CD4-positive, alpha-beta T cell treated with Interleukin-12 subunit alpha and Interleukin-12 subunit beta, for 1 hour (primary cell): Measurements from ENCODE around the gene CD3D.
A peak's percentile ranks its signal among the peaks of the same experiment; 100 is the strongest.

Experiments
- DNase-seq: peaks from one replicate; pipeline ENCODE4 v3.0.0-alpha.2; 2020

Gene CD3D

DNA sequence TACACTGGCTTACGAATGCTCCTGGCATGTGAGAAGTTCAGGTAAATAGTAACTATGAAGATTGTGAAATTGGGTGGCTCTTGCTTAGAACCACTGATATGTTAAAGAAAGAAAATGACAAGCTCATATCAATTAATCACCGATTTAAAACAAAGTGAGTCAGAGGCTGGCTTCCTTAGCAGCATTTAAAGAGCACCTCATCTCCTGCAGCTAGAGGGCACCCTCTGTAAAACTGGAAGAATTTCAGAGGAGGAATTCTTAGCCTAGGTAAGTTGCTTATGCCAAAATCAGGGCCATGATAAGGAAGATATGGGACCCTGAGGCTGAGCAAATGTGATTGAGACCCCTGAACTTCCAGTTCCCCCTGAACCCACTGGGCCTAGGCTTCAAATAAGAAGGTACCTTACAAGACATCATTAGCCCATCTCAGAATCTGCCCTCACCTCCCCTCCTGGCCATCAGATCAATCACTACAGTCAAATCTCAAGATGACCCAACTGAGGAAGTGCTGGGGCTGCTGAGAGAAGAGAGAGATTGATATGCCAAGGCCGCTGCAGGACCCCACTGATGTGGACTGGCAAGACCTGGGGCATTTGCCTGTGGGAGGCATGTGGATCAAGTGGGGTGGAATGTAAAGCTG, 46.6 kb downstream of the CD3D start:
- peak; percentile 72 for DNase-seq

DNA sequence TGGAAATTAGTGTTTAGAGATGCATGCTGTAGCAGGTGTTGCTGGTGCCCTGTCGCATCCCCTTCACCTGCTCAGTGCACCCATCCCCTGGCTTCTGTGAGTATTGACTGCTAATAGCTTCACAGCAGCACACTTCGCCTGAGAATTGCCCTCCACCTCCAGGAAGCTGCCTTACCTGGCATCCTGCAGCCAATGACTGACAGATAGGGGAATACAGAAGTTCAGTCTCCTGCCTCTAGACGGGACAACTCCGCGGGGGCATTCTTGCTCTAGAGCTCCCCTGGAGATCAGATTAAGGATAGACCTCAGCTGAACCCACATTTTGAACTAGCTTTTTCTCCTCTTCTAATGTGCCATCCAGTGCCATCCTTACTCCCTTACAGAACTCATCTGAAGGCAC, 47.3 kb downstream of the CD3D start:
- no peak for DNase-seq

DNA sequence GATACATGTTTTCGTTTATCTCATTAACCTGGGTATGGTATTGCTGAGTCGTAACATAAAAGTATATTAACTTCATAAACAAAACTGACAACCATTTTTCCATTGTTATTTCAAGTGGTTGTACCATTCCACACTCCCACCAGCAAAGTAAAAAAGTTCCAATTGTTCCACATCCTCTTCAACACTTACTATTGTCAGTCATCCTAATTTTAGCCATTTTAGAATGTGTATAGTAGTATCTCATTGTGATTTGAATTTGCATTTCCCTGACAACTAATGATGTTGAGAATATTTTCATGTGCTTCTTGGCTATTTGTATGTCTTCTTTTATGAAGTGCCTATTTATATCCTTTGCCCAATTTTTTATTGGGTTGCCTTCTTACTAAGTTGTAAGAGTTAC, 48.5 kb downstream of the CD3D start:
- DNase-seq: no peak

- no peak for DNase-seq
Observed at GRCh38 chr11:118291477-118292135, 50.9 kb downstream of the CD3D start.

GRCh38 chr11:118290923-118291322, 51.6 kb downstream of the CD3D start:
- peak; percentile 70 for DNase-seq

GRCh38 chr11:118289401-118289800, 53.1 kb downstream of the CD3D start:
- DNase-seq: no peak
